KBM-7 (cell line): ENCODE data around the gene DNLZ.
A peak's percentile ranks its signal among the peaks of the same experiment; 100 is the strongest.

Experiments
- DNase-seq: peaks from one replicate; pipeline ENCODE4 v3.0.0-alpha.2; 2015
- in situ Hi-C: fragments of 300-500 bp; cut with MboI; formaldehyde crosslinking; loops from 2 replicates; pipeline ENCODE4 v1.14.3; 2020; ENCODE audit warnings: low sequenced_read_pairs, low pct_unique_long_range_greater_than_20kb, mixed read lengths

DNLZ gene

DNA sequence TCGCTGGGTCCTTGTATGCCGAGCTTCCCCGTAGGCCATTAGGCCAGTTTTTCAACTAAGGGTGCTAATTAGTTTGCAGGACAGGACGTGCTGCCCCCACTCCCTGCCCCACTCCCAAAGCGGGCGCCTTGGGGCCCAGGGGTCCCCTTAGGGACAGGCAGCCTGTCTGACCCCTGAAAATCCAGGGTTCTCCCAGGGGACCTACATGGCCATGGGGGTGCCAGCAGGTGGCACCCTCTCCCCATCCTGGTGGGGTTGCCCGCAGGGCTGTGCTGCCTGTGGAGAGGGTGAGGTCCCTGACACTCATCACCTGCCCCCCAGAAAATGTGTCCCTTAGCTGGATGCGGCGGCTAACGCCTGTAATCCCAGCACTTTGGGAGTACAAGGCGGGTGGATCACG is 51.1 kb downstream of the DNLZ start:
- DNase-seq: peak; percentile 56
- in situ Hi-C loops: no loop called here

DNA sequence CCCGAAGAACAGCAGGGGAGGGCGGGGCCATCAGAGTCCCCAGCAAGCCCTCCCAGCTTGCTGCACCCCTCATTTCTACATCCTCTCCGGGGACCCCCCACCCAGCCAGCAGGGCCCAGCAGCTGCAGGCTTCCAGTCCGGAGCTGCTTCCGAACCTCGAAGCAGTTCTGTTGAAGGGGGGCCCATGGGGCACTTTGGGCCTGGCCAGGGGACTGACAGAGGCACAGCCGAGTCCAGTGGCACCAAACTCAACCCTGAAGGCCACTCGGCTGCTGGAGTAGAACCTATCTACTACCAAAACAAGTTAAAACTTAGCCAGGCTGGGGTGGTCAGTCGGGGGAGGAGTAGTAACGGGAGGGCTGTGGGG is 51.6 kb downstream of the DNLZ start:
- no peak for DNase-seq
- in situ Hi-C loops: no loop called here

DNA sequence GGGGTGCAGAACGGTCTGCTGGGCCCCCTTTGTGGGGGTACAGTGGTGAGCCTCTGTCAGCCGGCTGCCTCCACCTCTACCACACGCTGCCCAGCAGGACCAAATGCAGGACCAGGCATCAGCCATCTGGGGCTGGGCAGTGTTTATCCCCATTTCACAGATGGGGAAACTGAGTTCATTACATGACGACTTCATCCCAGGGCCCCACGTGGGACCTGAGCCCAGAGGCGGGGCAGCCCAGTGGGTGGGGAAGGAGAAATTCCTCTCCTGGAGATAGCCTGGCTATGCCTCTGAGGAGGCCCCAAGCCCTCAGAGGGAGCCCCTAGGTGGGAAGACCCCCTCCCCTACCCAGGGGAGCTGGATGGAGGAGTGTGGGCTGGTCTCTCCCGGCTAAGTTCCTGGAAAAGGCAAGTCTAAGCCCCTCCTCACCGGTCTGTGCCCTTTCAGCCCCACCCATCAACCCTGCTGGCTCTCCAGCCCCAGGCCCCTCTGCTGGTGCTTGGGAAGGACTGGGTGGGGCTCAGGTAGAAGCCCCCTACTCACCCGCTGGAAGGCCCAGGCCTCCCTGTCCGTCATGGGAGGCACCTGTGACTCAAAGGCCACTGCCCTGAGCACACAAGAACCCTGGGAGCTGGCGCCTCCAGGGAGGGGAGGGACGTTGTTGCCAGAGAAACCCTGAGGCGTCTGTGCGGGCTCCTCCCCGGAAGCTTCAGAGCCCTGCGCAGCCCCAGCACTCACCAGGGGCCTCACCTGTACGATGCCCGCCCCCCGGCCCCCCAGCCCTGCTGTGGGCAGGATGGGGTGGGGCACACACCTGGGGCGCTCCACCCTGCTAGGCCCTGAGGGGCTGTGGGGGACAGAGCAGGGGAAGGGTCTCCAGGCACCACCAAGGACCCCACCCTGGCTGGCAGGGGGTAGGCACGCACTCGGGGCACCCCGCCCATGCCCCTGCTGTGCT is 52.2 kb downstream of the DNLZ start:
- in situ Hi-C loops: no loop called here
- DNase-seq: no peak

DNA sequence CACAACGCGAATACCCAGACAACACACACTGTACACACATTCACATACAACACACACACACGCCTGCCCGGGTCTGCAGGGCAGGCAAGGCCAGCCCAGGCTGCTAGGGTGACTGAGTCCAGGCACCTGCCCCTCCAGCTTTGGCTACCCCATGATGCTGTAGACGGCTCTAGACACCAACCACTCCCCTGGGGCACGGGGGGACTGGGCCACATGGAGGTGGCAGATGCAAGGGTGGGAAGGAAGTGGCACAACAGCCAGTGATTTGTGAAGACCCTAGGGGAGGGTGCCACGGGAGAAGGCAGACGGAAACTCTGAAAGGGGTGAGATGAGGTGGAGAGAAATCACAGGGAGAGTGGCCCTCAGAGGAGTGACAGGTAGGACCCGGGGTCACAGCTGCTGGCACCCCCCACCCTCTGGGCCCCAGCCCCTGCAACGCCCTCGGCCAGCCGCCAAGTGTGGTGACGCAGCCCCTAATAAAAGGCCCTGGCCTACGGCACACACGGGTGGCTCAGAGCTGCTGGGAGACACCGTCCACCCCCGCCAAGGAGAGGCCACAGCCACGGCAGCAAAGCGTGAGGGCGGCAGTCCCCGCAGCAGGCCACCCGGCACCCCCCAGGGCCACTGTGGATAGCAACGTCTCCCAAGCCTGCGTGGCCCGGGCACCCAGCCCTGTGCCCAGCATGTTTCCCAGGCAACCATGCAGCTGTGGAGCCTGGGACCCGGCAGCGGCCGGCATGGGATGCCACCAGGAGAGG is 53.1 kb downstream of the DNLZ start:
- in situ Hi-C loops: no loop called here
- no peak for DNase-seq

DNA sequence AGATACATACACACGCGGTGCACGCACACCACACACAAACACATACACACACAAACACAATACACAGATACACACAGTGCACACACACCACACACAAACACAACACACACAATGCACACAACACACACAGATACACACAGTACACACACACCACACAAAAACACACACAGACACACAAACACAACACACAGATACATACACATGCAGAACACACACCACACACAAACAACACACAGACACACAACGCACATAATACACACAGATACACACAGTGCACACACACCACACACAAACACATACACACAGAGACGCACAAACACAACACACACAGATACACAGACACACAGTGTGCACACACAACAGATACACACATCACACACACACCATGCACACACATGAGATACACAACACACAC is 53.7 kb downstream of the DNLZ start:
- DNase-seq: no peak
- in situ Hi-C loops: no loop called here
